Suppressor macrophage (primary cell): ENCODE data around the gene AGMO.
"Not testable (repeated sequence)": the region's sequence is repeated elsewhere in the genome, so short reads cannot be mapped to it uniquely, and the experiment has no call there.

Source experiments
- DNase-seq, 4 experiments: peaks; one replicate each; pipeline ENCODE4 v3.0.0-alpha.2; 2020 to 2022

The AGMO gene

GRCh38 chr7:15559416-15559928 lies 2.3 kb downstream of the AGMO start:
- no peak for DNase-seq

GRCh38 chr7:15558756-15559155 lies 3.1 kb downstream of the AGMO start:
- DNase-seq: no peak

DNA sequence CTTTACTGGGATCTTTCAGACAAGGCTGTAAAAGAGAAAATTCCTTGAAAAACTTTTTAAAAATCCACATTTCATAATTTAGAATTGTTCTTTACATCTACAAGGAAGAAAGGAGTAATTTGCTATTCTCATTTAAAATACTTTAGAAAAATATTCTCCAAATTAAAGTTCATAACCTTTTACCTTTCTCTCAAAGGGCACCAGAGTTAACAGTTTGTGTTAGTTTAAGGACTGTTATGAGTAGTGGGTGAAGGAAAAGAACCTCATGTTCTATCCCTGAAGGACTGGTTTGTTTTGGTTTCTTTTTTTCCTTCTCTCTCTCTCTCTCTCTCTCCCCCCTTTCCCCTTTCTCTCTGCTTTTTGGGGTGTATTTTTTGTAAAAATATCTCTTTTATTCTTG lies 4.1 kb downstream of the AGMO start:
- DNase-seq: no peak

DNA sequence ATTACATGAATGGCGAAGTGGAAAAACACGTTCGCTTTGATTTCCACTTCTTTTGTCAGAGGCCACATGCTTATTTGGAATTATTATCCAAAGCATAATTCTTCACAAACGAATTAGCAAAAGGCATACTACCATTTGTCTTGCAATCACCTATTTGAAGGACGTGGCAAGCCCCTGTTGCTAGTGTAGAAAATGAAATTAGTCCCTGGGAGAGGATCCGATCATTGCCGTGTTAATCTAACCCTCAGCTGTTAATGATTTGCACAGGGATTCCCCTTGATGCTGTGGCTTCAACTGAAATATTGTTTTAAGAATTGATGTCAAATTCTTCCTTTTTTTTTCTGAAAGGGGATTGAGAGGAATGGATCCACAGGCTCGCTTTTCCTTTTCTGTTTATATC lies 4.6 kb downstream of the AGMO start:
- no peak for DNase-seq

DNA sequence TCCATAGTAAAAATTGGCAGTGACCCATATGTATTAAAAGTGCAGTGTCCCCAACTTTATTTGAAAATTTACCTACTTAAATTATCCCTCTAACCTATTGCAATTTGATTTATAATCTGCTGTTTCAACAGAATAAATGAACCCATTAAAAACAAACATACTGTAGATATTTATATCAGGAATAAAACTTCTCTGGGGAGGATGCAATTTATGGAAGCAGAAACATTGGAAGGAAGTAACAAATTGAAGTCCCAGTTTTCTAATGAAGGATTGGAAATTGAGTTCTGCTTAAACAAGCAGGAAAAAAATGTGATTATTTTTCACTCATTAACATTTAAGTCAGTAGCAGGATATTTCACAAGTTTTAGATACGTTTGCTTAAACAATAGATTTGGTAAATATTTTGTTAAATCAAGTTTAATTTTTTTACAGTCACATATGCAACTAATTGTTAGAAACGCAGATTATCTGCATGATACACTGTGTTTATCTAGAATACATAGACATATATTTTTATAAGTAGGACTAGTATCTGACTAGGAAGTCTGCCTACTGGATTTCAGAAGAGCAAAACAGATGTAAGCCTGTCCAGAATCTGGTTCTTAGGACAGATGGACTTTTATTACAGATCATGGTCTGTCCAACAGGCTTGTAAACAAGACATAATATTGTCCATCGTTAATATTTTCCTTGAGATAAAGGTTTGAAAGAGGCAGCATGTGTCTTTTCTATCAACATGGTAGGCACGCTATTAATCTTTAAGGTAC lies 5.3 kb downstream of the AGMO start:
- no peak for DNase-seq

- DNase-seq: no peak
These were observed 6.4 kb downstream of the AGMO start for GRCh38 chr7:15555381-15555859.

GRCh38 chr7:15554744-15555143 lies 7.1 kb downstream of the AGMO start:
- DNase-seq: no peak

GRCh38 chr7:15554081-15554480 lies 7.7 kb downstream of the AGMO start:
- no peak for DNase-seq

DNA sequence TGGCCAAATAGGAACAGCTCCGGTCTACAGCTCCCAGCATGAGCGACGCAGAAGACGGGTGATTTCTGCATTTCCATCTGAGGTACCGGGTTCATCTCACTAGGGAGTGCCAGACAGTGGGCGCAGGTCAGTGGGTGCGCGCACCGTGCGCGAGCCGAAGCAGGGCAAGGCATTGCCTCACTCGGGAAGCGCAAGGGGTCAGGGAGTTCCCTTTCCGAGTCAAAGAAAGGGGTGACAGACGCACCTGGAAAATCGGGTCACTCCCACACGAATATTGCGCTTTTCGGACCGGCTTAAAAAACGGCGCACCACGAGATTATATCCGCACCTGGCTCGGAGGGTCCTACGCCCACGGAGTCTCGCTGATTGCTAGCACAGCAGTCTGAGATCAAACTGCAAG lies 14.5 kb downstream of the AGMO start:
- DNase-seq: not testable (repeated sequence)

- DNase-seq: no peak
These were observed 15.5 kb downstream of the AGMO start for GRCh38 chr7:15546272-15546792.

- DNase-seq: no peak
These were observed 17.8 kb downstream of the AGMO start for GRCh38 chr7:15544050-15544449.

DNA sequence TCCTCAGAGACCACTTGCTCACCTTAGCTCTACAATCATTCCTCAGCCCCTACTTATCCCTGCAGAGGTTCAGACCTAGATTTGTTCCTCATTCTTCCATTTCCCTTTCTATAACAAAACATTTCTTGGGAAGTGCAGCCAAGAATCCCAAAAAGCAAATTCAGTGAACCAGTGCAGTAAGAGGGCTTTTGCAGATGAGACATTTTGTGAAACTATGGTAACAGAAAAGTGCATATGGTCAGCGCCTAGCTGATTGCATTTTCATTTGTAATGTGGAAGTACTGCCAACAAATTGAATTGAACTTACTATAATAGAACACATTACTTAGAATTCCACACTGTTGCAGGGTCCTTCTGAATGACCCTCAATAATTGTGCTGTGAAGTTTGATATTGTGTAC lies 18.6 kb downstream of the AGMO start:
- DNase-seq: no peak

DNA sequence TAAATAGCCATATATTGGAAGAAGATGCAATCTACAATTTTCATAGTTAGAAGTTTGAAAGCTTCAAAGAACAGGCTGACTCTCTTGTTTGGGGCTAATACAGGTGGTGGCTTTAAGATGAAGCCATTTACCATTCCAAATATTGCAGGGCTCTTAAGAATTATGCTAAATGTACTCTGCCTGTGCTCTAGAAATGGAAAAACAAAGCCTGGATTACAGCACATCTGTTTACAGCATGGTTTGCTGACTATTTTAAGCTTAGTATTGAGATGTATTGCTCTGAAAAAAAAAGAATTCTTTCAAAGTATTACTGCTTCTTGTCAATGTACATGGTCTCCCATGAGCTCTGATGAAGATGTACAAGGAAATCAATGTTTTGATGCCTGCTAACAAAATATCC lies 34.2 kb downstream of the AGMO start:
- no peak for DNase-seq

DNA sequence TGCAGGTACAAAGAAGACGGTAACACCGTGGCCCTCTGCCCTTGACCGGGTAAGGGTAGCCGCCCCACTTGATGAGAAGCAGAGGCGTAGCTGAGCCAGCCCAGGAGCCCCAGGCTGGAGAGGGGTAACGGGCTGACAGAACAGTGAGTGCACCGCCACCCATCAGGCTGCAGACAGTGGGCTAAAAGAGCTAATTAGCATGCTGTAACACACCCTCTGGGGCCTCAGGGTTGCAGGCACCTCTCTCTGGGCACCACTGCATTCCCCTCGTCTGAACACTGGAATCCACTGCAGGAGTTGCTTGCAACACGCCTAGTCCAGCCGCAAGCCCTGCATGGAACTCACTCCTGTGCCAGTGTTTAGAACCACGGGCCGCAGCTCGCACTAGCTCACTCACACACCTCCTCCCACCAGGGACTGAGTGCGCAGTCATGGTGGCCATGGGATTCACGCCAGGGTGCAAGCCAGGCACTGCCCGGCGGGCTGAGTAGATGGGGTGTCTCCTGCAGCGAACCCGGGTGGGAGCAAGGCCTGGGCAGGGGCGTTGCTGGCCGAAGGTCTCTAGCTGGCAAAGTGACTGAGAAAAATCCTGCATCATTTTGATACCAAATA lies 36.1 kb downstream of the AGMO start:
- no peak for DNase-seq

DNA sequence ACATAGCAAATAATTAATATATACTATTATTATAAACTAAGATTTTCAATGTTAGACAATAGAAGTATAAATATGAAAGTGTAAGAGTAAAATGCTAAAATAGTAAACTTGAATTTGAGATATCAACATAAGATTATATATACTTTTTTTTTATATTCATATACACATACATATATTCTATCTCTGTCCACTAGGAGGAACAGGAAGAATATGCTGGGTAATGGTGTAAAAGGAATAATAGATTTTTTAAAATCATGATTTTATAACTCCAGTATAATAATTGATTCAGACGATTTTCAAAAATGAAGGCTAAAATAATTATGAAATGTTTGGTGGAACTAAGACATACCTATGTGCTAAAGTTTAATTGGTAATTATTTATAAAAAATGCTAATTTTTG lies 37.7 kb downstream of the AGMO start:
- no peak for DNase-seq

- DNase-seq: not testable (repeated sequence)
These were observed 44.0 kb downstream of the AGMO start for GRCh38 chr7:15517865-15518264.

- no peak for DNase-seq
These were observed 46.6 kb downstream of the AGMO start for GRCh38 chr7:15515252-15515651.

- DNase-seq: no peak
These were observed 53.6 kb downstream of the AGMO start for GRCh38 chr7:15508258-15508657.

DNA sequence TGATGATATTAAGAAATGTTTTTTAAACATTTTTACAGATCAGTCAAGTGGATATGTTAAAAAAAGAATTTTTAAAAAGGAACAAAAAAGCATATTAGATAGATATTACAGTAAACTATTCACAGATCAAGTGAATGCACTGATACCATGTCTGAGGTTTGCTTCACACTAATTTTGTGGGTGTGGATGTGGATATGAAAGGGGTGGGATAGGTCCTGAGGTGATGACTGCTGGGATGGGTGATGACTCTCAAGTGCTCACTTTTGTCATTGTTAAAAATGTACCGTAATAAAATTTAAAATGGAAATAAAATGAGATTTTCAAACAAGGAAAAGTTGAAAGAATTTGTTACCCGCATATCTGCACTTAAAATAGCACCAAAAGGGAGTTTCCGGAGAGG lies 54.1 kb downstream of the AGMO start:
- DNase-seq: no peak

GRCh38 chr7:15507171-15507570 lies 54.6 kb downstream of the AGMO start:
- DNase-seq: no peak

DNA sequence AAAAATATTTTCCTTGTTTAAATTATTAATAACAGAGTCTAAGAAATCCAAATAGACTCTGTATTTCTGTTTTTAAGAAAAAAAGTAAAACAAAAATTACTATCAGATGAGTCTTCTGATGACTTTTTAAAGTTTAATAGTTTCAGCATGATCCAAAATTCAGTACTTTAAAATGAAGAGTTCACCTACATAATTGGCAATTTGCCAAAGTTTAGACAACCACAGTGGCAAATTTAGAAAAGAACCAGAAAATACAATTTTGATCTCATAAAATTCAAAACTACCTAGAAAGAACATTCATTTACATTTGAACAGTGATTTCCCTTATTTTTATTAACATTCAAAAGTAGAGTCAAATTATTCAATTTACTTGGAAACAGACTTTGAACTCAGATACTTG lies 56.1 kb downstream of the AGMO start:
- DNase-seq: no peak

DNA sequence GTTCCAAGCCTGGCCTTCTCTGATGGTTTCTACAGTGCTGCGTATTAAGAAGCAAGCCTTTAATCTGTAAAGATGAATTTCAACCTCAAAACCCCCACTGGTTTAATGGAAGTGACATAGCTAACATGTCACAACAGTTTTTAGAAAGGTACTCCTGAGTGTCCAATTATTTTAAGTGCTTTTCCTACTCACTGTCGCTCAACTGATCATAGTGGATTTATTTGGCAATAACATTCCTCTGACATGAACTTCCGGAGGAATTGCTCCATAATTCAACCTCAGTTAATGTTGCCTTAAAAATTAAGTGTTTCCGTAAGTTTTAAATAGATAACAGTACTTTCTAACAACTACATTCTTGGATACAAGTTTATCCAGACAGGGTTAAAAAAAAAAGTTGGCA lies 57.5 kb downstream of the AGMO start:
- no peak for DNase-seq

GRCh38 chr7:15503603-15504290 lies 58.1 kb downstream of the AGMO start:
- no peak for DNase-seq
